GM21737 (cell line): ENCODE measurements around the gene SUGCT.

ENCODE experiments used
- ATAC-seq: cut with Tn5 transposase; IDR thresholded peaks from one replicate; pipeline ENCODE4 v1.9.1; 2021; ENCODE audit warnings: mild to moderate bottlenecking, moderate library complexity; ENCODE audit not compliant: unreplicated experiment

SUGCT gene

GRCh38 chr7:40704172-40704571, 569.4 kb downstream of the SUGCT start:
- ATAC-seq = no peak

GRCh38 chr7:40706829-40707228, 572.0 kb downstream of the SUGCT start:
- no peak for ATAC-seq

GRCh38 chr7:40709062-40709964, 574.5 kb downstream of the SUGCT start:
- ATAC-seq = no peak

- no peak for ATAC-seq
Observed at GRCh38 chr7:40711706-40712105, 576.9 kb downstream of the SUGCT start.

GRCh38 chr7:40714363-40715052, 579.7 kb downstream of the SUGCT start:
- ATAC-seq = no peak

GRCh38 chr7:40715053-40715430, 580.2 kb downstream of the SUGCT start:
- ATAC-seq = no peak

- ATAC-seq = no peak
Observed at GRCh38 chr7:40716052-40716451, 581.2 kb downstream of the SUGCT start.

- ATAC-seq = peak; percentile 60
Observed at GRCh38 chr7:40717242-40717641, 582.4 kb downstream of the SUGCT start.

GRCh38 chr7:40720416-40720815, 585.6 kb downstream of the SUGCT start:
- ATAC-seq = no peak

- no peak for ATAC-seq
Observed at GRCh38 chr7:40721342-40721949, 586.6 kb downstream of the SUGCT start.

GRCh38 chr7:40722242-40722641, 587.4 kb downstream of the SUGCT start:
- no peak for ATAC-seq

- ATAC-seq = no peak
Observed at GRCh38 chr7:40723829-40724228, 589.0 kb downstream of the SUGCT start.

- no peak for ATAC-seq
Observed at GRCh38 chr7:40726559-40726958, 591.8 kb downstream of the SUGCT start.

GRCh38 chr7:40733114-40733513, 598.3 kb downstream of the SUGCT start:
- ATAC-seq = no peak

- ATAC-seq = no peak
Observed at GRCh38 chr7:40733578-40733977, 598.8 kb downstream of the SUGCT start.

GRCh38 chr7:40739257-40739656, 604.5 kb downstream of the SUGCT start:
- no peak for ATAC-seq

GRCh38 chr7:40742270-40742669, 607.5 kb downstream of the SUGCT start:
- ATAC-seq = no peak

- ATAC-seq = no peak
Observed at GRCh38 chr7:40746841-40747556, 612.2 kb downstream of the SUGCT start.

GRCh38 chr7:40747856-40748255, 613.1 kb downstream of the SUGCT start:
- no peak for ATAC-seq

GRCh38 chr7:40749877-40750276, 615.1 kb downstream of the SUGCT start:
- no peak for ATAC-seq

- no peak for ATAC-seq
Observed at GRCh38 chr7:40753455-40753854, 618.6 kb downstream of the SUGCT start.
